K562 (cell line): ENCODE results near the gene TBATA. TPM values are rescaled to one million over a fixed set of nuclear protein-coding genes. Genes with fewer than 3 reads are reported as not detected.
A peak's percentile ranks its signal among the peaks of the same experiment; 100 is the strongest.

ENCODE experiments used
- ATAC-seq: fragments of 200-7000 bp; cut with Tn5 transposase; 3 replicates; pipeline ENCODE4 v1.9.1; 2020; ENCODE audit warnings: moderate library complexity
- BruUV-seq: library from RNA; stranded (reverse); fragments of 400-500 nt; replicated peaks from 2 replicates; lab custom pipeline; 2021; lab: Mats Ljungman, UMichigan
- CTCF ChIA-PET: fragments of 300-600 bp; formaldehyde crosslinking; extraction: SDS; loops from one replicate; lab custom pipeline; 2021; ENCODE audit warnings: low intra/inter-chr PET ratio; lab: Yijun Ruan, JAX
- POLR2A ChIA-PET: fragments of 300-600, 350-650 bp; sonication (Branson Sonifier 250); formaldehyde crosslinking; extraction: SDS; loops from one replicate; lab custom pipeline; 2021; ENCODE audit warnings: antibody characterized with exemption, inconsistent platforms; lab: Yijun Ruan, JAX
- DNase-seq, 4 experiments: peaks; one replicate each; pipeline versions ENCODE4 v3.0.0 to v3.0.0-alpha.2; 2011 to 2018; ENCODE audit warnings: low spot score in 3 of 4, mixed read lengths in 3 of 4; ENCODE audit errors: extremely low read depth in 1 of 4
- FAIRE-seq: peaks from 2 replicates; lab custom pipeline; 2011; peaks lifted over from hg19 to GRCh38; lab: Jason Lieb, UNC
- H2AFZ ChIP-seq: 2 replicates; pipeline ENCODE4 v1.6.0; 2011; ENCODE audit warnings: low read depth, low read length, control low read depth, inconsistent platforms
- H3K27ac ChIP-seq: fragments of 200-600 bp; 3 replicates; pipeline ENCODE4 v1.8.0; 2011; ENCODE audit warnings: low read depth, mild to moderate bottlenecking, control low read depth, inconsistent platforms, low read length, moderate library complexity, mixed read lengths; ENCODE audit errors: extremely low read depth
- H3K27me3 ChIP-seq, 2 experiments: fragments of 300-600 bp in 1 of 2; 2 replicates in 1 of 2; 3 replicates in 1 of 2; pipeline versions ENCODE4 v1.6.0 to v1.8.0; 2011; ENCODE audit warnings: inconsistent platforms in 2 of 2, low read length in 2 of 2, mild to moderate bottlenecking in 1 of 2, mixed read lengths in 1 of 2, moderate library complexity in 1 of 2; ENCODE audit not compliant: control insufficient read depth in 2 of 2, insufficient read depth in 2 of 2
- H3K36me3 ChIP-seq: fragments of 300-600 bp; 3 replicates; pipeline ENCODE4 v1.8.0; 2011; ENCODE audit warnings: mild to moderate bottlenecking, low read length, inconsistent platforms; ENCODE audit not compliant: control insufficient read depth, insufficient read depth
- H3K4me1 ChIP-seq, 2 experiments: fragments of 200-600 bp in 1 of 2; replicated peaks in 1 of 2; 2 replicates in 1 of 2; 3 replicates in 1 of 2; pipeline versions ENCODE4 v1.5.1 to v1.8.0; 2011; ENCODE audit warnings: inconsistent platforms in 2 of 2, low read length in 2 of 2, mild to moderate bottlenecking in 1 of 2, mixed read lengths in 1 of 2, moderate library complexity in 1 of 2; ENCODE audit not compliant: control insufficient read depth in 2 of 2, insufficient read depth in 2 of 2
- H3K4me2 ChIP-seq: 2 replicates; pipeline ENCODE4 v1.6.1; 2011; ENCODE audit warnings: low read length, control low read depth, inconsistent platforms, mixed read lengths; ENCODE audit not compliant: insufficient read depth
- H3K4me3 ChIP-seq: fragments of 200-600 bp; sonication (generic), shearing (Covaris generic); 2 replicates; pipeline ENCODE4 v1.5.1; 2016; ENCODE audit warnings: control low read depth, inconsistent platforms
- H3K79me2 ChIP-seq: fragments of 200-600 bp; 3 replicates; pipeline ENCODE4 v1.8.0; 2011; ENCODE audit warnings: low read length, inconsistent platforms; ENCODE audit not compliant: control insufficient read depth, insufficient read depth
- H3K9ac ChIP-seq, 2 experiments: 2 replicates each; pipeline versions ENCODE4 v1.6.0 to v1.6.1; 2011; ENCODE audit warnings: low read depth in 2 of 2, low read length in 2 of 2, control low read depth in 1 of 2, inconsistent platforms in 1 of 2, mild to moderate bottlenecking in 1 of 2, mixed read lengths in 1 of 2; ENCODE audit not compliant: insufficient read depth in 1 of 2
- H3K9me1 ChIP-seq: one replicate; pipeline ENCODE4 v1.6.0; 2011; ENCODE audit warnings: inconsistent platforms, mild to moderate bottlenecking, low read length, moderate library complexity; ENCODE audit not compliant: control insufficient read depth, insufficient read depth
- H3K9me3 ChIP-seq: replicated peaks from 2 replicates; pipeline ENCODE4 v1.5.1; 2011; ENCODE audit warnings: low read depth, low read length, inconsistent platforms; ENCODE audit not compliant: control insufficient read depth, insufficient read depth
- H4K20me1 ChIP-seq: replicated peaks from 2 replicates; pipeline ENCODE4 v1.6.1; 2011; ENCODE audit warnings: low read length, inconsistent platforms, mixed read lengths; ENCODE audit not compliant: control insufficient read depth, insufficient read depth
- CCNT2 ChIP-seq: IDR thresholded peaks from 2 replicates; pipeline ENCODE4 v1.6.1; 2011; ENCODE audit warnings: borderline replicate concordance, low read depth, mild to moderate bottlenecking, moderate library complexity, mixed read lengths, low read length; ENCODE audit not compliant: insufficient read length; ENCODE audit errors: extremely low read depth
- KDM5B ChIP-seq: fragments of 200-600 bp; sonication (generic); IDR thresholded peaks from 2 replicates; pipeline ENCODE4 v1.6.1; 2012; ENCODE audit warnings: low read depth, mild to moderate bottlenecking, moderate library complexity, low read length, control low read depth, inconsistent platforms; ENCODE audit not compliant: insufficient replicate concordance
- KLF16 ChIP-seq: IDR thresholded peaks from 2 replicates; pipeline ENCODE4 v1.6.1; 2016; ENCODE audit warnings: antibody characterized with exemption
- L3MBTL2 ChIP-seq: fragments of 450-650 bp; IDR thresholded peaks from 2 replicates; pipeline ENCODE4 v1.6.1; 2016; ENCODE audit warnings: mild to moderate bottlenecking, moderate library complexity
- NONO ChIP-seq, 2 experiments: fragments of 200-400 bp in 1 of 2; fragments of 450-650 bp in 1 of 2; formaldehyde crosslinking in 1 of 2; IDR thresholded peaks; 2 replicates each; pipeline ENCODE4 v1.6.1; 2017; ENCODE audit warnings: low read depth in 2 of 2, mild to moderate bottlenecking in 2 of 2, moderate library complexity in 2 of 2, low read length in 1 of 2
- PHF21A ChIP-seq: fragments of 450-650 bp; IDR thresholded peaks from 2 replicates; pipeline ENCODE4 v1.6.1; 2017; ENCODE audit warnings: low read depth, borderline replicate concordance
- POLR2G ChIP-seq: fragments of 200-400 bp; formaldehyde crosslinking; IDR thresholded peaks from 2 replicates; pipeline ENCODE4 v1.6.1; 2017; ENCODE audit warnings: low read depth, mild to moderate bottlenecking, antibody characterized with exemption, low read length, moderate library complexity
- RBFOX2 ChIP-seq: fragments of 200-400 bp; formaldehyde crosslinking; IDR thresholded peaks from 2 replicates; pipeline ENCODE4 v1.6.1; 2017; ENCODE audit warnings: low read depth, mild to moderate bottlenecking, low read length, moderate library complexity
- RNF2 ChIP-seq: sonication (generic); IDR thresholded peaks from 2 replicates; pipeline ENCODE4 v1.6.1; 2016
- SMAD4 ChIP-seq: fragments of 250-450 bp; sonication (Bioruptor Pico); conservative IDR thresholded peaks from 2 replicates; pipeline ENCODE4 v1.8.0; 2021; ENCODE audit warnings: inconsistent platforms, mild to moderate bottlenecking, moderate library complexity
- UBTF ChIP-seq, 2 experiments: IDR thresholded peaks; 2 replicates each; pipeline ENCODE4 v1.6.1; 2012; ENCODE audit warnings: improper control_type of control experiment in 2 of 2, low read depth in 2 of 2, low read length in 2 of 2, borderline replicate concordance in 1 of 2
- ZMIZ1 ChIP-seq, 2 experiments: fragments of 150-350 bp in 1 of 2; IDR thresholded peaks; 2 replicates each; pipeline ENCODE4 v1.6.1; 2012 to 2016; ENCODE audit warnings: low read depth in 2 of 2, low read length in 2 of 2, mild to moderate bottlenecking in 1 of 2, moderate library complexity in 1 of 2
- WGBS: fragments of 100-300 bp; shearing (Covaris generic); methylation state at CpG from one replicate; pipeline ENCODE4 v1.1.6; 2016; ENCODE audit warnings: low coverage, mixed read lengths; ENCODE audit not compliant: insufficient coverage; ENCODE audit errors: missing lambda C conversion rate; 5-methylcytosine and 5-hydroxymethylcytosine counted together
- in situ Hi-C: fragments of 300-500 bp; cut with MboI; formaldehyde crosslinking; loops from 4 replicates; pipeline ENCODE4 v1.15.0; 2018; ENCODE audit warnings: inconsistent platforms, mixed read lengths
- intact Hi-C: fragments of 100-400 bp; cut with micrococcal nuclease; formaldehyde crosslinking; loops from 2 replicates; pipeline ENCODE4 v1.14.2; 2022
- polyA plus RNA-seq, 8 experiments: library from polyadenylated mRNA; depleted of rRNA in 4 of 8; stranded (reverse) in 5 of 8; unstranded in 3 of 8; fragments of >200 nt; fragmentation: Nextera tagmentation in 2 of 8; fragmentation: Illumina TruSeq in 1 of 8; extraction: Ambion mirVana in 2 of 8; extraction: Trizol in 1 of 8; gene quantifications; 2 replicates each; pipeline versions ENCODE4 v1.2.1 to v1.2.3, GENCODE V29; 2011 to 2014; ENCODE audit warnings: inconsistent platforms in 1 of 8, missing spikeins in 1 of 8
- total RNA-seq, 7 experiments: library from RNA; depleted of rRNA in 6 of 7; stranded (reverse); fragments of >200 nt in 6 of 7; fragmentation: Illumina TruSeq in 2 of 7; extraction: Trizol in 2 of 7; gene quantifications; 2 replicates each; pipeline versions ENCODE4 v1.2.1 to v1.2.3, GENCODE V29; 2011 to 2021; ENCODE audit warnings: low replicate concordance in 1 of 7

Gene TBATA
- total and polyA plus RNA-seq, 9 of the 15 experiments (the other 6 are each of a cell fraction or from before 2014, with no cell fraction given): not detected

GRCh38 chr10:70816220-70816894 lies 31.2 kb upstream of the TBATA start:
- Histone ChIP-seq H3K79me2 (0 out of 3 replicates have a peak, but pooled peaks cover 2% of the 10 kb centered on the region), H3K9me1 (no peaks in the 10 kb centered on the region), H3K27me3 (no peaks in the 10 kb centered on the region), H4K20me1 (0 out of 2 replicates have a peak, but pooled peaks cover 3% of the 10 kb centered on the region), H3K4me3 (peak overlapping the region; percentile 80), H3K9ac (peak overlapping the region; percentile 58 to 93), H3K4me2 (peak overlapping the region; percentile 97), H3K4me1 (peaks cover 22 to 25% of the 10 kb centered on the region in 2 experiments), H3K9me3 (no peaks in the 10 kb centered on the region), H3K27ac (peak overlapping the region; percentile 43; the same call in 2 of the 3 replicates), H2AFZ (peak overlapping the region; percentile 87), H3K36me3 (peaks cover 4% of the 10 kb centered on the region; the same call in 1 of the 3 replicates)
- no TSS peak for BruUV-seq
- DNase-seq: peak in 2 of 4 experiments; percentile 71 to 81
- intact Hi-C loops (loop anchor here (5.0 kb wide), 1 partner anchor 199 kb away; no protein-coding TSS in a partner anchor), in situ Hi-C loops (loop anchor here (10.0 kb wide), 1 partner anchor 68 kb away; the partner anchor contains the start of gene PCBD1)
- POLR2A ChIA-PET: interaction anchor here (0.6 to 1.5 kb wide), 7 partner anchors 9 to 68 kb away, joined by 3 to 5 read pairs (median 3); no protein-coding TSS in a partner anchor
- FAIRE-seq: peak; percentile 79
- CTCF ChIA-PET: interaction anchor here (4.2 kb wide), 1 partner anchor 64 kb away, joined by 27 read pairs; no protein-coding TSS in a partner anchor
- peak; percentile 74 for ATAC-seq
- WGBS: 3% methylated on average over 24 of the region's 43 CpGs
- TF ChIP-seq KLF16 (0 out of 2 replicates have a peak, but pooled peaks have one; percentile 13), POLR2G (peak; percentile 15; the same call in 1 of the 2 replicates), UBTF (IDR thresholded peaks at IDR 0.05; ENCODE audit: borderline replicate concordance in 1 of 2, low read depth in 2 of 2, low read length in 2 of 2) (peak in 1 of 2 experiments; percentile 67; a peak in 2 of 4 replicates), PHF21A (peak; percentile 64; the same call in 1 of the 2 replicates), L3MBTL2 (peak; percentile 7; the same call in 1 of the 2 replicates), SMAD4 (peak; percentile 88), RNF2 (peak; percentile 37; the same call in 1 of the 2 replicates), ZMIZ1 (IDR thresholded peaks at IDR 0.05; ENCODE audit: low read depth in 2 of 2, low read length in 2 of 2) (no peak), RBFOX2 (peak; percentile 60; the same call in 1 of the 2 replicates), CCNT2 (peak; percentile 13), NONO (IDR thresholded peaks at IDR 0.05; ENCODE audit: low read depth in 2 of 2, low read length in 1 of 2) (peak in 1 of 2 experiments; percentile 10; a peak in 1 of 4 replicates), KDM5B (peak; percentile 76)
